Stimulated activated CD4-positive, alpha-beta T cell treated with anti-CD3 and anti-CD28 coated beads, Interleukin-2, amount 100 ng/mL, for 4 hours (primary cell): ENCODE results near the gene EPC1.
"Not testable (repeated sequence)": the region's sequence is repeated elsewhere in the genome, so short reads cannot be mapped to it uniquely, and the experiment has no call there.

Experiments
- DNase-seq: peaks from one replicate; pipeline ENCODE4 v3.0.0-alpha.2; 2020; ENCODE audit warnings: low read depth

The EPC1 gene

DNA sequence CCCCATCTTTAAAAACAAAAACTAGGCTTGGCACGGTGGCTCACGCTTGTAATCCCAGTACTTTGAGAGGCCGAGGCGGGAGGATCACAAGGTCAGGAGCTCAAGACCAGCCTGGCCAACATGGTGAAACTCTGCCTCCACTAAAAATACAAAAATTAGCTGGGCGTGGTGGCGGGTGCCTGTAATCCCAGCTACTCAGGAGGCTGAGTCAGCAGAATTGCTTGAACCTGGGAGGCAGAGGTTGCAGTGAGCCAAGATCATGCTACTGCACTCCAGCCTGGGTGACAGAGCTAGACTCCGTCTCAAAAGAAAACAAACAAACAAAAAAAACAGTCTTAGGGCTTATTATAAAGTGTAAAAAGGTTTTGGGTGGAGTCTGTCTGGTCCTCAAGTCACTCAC lies 117.2 kb downstream of the EPC1 start:
- DNase-seq: not testable (repeated sequence)

DNA sequence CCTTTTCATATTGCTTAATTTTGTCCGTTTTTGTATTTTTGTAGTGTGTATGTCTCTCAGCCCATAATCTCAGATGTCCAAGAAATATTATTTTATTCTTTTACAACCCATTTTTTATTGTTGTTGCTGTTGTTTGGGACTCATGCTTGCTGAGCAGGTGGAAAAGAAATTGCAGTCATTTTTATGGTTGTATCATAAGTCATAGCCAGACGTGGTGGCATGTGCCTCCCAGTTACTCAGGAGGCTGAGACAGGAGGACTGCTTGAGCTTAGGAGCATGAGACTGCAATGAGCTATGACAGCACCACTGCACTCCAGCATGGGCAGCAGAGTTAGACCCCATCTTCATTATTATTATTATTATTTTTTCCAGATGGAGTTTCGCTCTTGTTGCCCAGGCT lies 117.8 kb downstream of the EPC1 start:
- no peak for DNase-seq

DNA sequence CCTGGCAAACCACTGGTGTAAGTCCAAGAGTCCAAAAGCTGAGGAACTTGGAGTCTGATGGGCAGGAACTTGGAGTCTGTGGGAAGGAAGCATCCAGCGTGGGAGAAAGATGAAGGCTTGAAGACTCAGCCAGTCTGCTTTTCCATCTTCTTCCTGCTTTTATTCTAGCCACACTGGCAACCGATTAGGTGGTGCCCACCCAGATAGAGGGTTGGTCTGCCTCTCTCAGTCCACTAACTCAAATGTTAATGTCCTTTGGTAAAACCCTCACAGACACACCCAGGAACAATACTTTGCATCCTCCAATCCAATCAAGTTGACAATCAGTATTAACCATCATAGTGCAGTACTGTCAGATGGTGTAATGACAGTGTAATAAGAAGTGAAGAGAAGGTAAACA lies 119.2 kb downstream of the EPC1 start:
- DNase-seq: no peak

DNA sequence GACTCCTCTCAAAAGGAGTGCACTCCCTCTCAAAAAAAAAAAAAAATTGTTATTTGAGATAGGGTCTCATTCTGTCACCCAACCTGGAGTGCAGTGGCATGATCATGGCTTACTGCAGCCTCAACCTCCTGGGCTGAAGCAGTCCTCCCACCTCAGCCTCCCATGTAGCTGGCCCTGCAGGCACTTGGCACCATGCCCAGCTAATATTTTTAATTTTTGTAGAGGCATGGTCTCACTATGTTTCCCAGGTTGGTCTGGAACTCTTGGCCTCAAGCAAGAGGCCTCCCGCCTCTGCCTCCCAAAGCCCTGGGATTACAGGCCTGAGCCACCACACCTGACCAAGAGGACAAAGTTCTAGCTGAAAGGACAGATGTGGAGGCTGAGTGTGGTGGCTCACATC lies 120.3 kb downstream of the EPC1 start:
- no peak for DNase-seq

DNA sequence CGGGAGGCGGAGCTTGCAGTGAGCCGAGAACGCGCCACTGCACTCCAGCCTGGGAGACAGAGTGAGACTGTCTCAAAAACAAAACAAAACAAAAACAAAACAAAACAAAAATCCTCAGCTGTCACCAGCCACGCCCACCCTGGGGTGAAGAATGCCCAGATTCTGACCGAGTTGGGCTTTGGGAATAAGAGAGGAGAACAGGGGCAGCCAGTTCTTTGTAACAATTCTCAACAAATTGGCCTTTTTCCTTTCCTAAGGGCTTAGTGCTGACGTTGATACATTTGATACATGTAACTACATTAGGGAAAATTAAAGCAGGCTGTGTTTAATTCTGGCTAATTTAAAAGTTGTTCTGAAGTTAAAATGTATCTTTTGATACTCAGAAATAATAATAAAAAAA lies 121.0 kb downstream of the EPC1 start:
- DNase-seq: no peak

DNA sequence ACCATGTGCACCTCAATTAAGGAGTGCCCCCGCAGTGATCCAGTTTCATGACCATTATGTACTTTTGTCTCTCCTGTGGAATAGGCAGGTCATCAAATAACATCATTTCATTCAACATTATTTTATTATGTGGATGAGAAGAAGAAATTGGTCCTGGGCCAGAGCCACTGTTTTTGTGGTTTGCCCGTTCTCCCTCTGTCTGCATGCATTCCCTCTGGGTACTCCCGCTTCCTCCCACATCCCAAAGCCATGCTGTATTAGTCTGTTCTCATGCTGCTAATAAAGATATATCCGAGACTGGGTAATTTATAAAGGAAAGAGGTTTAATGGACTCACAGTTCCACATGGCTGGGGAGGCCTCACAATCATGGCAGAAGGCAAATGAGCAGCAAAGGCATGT lies 124.6 kb downstream of the EPC1 start:
- not testable (repeated sequence) for DNase-seq

DNA sequence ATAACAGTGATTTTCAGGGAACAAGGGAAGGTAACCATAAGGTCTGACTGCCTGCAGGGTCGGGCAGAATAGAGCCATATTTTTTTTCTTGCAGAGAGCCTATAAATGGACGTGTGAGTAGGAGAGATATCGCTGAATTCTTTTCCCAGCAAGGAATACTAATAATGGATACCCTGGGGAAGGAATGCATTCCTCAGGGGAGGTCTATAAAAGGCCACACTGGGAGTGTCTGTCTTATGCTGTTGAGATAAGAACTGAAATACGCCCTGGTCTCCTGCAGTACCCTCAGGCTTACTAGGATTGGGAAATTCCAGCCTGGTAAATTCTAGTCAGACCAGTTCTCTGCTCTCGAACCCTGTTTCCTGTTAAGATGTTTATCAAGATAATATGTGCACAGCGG lies 127.8 kb downstream of the EPC1 start:
- DNase-seq: not testable (repeated sequence)

DNA sequence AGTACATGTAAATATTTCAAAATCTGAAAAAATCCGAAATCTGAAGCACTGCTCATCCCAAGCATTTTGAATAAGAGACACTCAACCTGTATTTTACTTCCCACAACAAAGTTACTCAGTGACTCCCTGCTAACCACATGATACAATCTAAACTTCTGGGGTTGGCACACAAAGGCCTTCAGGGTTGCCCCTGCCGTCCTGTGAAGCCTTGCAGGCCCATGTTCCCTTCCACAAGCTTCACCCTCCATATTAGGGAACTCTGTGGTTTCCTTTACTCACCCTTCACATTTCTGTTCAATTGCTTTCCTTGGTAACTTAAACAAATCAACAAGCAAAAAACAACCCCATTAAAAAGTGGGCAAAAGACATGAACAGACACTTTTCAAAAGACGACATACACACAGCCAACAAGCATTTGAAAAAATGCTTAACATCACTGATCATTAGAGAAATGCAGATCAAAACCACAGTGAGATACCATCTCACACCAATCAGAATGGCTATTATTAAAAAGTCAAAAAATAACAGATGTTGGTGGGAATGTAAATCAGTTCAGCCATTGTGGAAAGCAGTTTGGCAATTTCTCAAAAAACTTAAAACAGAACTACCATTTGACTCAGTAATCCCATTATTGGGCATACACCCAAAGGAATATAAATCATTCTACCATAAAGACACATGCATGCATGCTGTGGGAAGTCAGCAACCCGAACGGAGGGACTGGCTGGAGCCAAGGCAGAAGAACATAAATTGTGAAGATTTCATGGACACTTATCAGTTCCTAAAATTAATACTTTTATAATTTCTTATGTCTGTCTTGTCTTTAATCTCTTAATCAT lies 128.5 kb downstream of the EPC1 start:
- DNase-seq: not testable (repeated sequence)
